Bronchial epithelial cell (primary cell): ENCODE data around the gene ADAMTSL5. TPM values are rescaled to one million over a fixed set of nuclear protein-coding genes. Genes with fewer than 3 reads are reported as not detected.

ENCODE experiments used
- DNase-seq: peaks from one replicate; pipeline ENCODE4 v3.0.0-alpha.2; 2010; ENCODE audit warnings: low read depth
- FAIRE-seq: peaks from 2 replicates; lab custom pipeline; 2011; peaks lifted over from hg19 to GRCh38; lab: Jason Lieb, UNC
- H3K27me3 ChIP-seq: 2 replicates; pipeline ENCODE4 v1.5.1; 2011; ENCODE audit warnings: low read length; ENCODE audit not compliant: control insufficient read depth, insufficient read depth
- H3K36me3 ChIP-seq: 2 replicates; pipeline ENCODE4 v1.5.1; 2011; ENCODE audit warnings: low read length; ENCODE audit not compliant: control insufficient read depth, insufficient read depth
- H3K4me3 ChIP-seq: 2 replicates; pipeline ENCODE4 v1.5.1; 2011; ENCODE audit warnings: mild to moderate bottlenecking, low read depth, low read length, control low read depth
- CTCF ChIP-seq: IDR thresholded peaks from 2 replicates; pipeline ENCODE4 v1.5.1; 2011; ENCODE audit warnings: mild to moderate bottlenecking, moderate library complexity, low read length, control low read depth, inconsistent platforms; ENCODE audit not compliant: insufficient read depth, severe bottlenecking
- total RNA-seq: library from RNA; depleted of rRNA; stranded (reverse); fragments of >200 nt; gene quantifications from 2 replicates; pipeline ENCODE4 v1.2.1, GENCODE V29; 2014

Gene ADAMTSL5
- total RNA-seq, 1 donor from 2014 or later: 1.8 TPM

- no peak for TF ChIP-seq CTCF
- no peak overlapping the region for H3K4me3 ChIP-seq
- DNase-seq (peak; percentile 44), FAIRE-seq (no peak)
- H3K27me3 ChIP-seq: no peaks in the 10 kb centered on the region
- no peaks in the 10 kb centered on the region for H3K36me3 ChIP-seq
Observed at GRCh38 chr19:1495799-1496713, 16.8 kb downstream of the ADAMTSL5 start.

GRCh38 chr19:1495051-1495798 lies 17.6 kb downstream of the ADAMTSL5 start:
- Histone ChIP-seq H3K27me3 (no peaks in the 10 kb centered on the region), H3K4me3 (no peak overlapping the region), H3K36me3 (no peaks in the 10 kb centered on the region)
- DNase-seq (no peak), FAIRE-seq (no peak)
- TF ChIP-seq CTCF: no peak

GRCh38 chr19:1494115-1494815 lies 18.6 kb downstream of the ADAMTSL5 start:
- TF ChIP-seq CTCF: no peak
- Histone ChIP-seq H3K36me3 (no peaks in the 10 kb centered on the region), H3K4me3 (no peak overlapping the region), H3K27me3 (no peaks in the 10 kb centered on the region)
- FAIRE-seq (no peak), DNase-seq (no peak)

DNA sequence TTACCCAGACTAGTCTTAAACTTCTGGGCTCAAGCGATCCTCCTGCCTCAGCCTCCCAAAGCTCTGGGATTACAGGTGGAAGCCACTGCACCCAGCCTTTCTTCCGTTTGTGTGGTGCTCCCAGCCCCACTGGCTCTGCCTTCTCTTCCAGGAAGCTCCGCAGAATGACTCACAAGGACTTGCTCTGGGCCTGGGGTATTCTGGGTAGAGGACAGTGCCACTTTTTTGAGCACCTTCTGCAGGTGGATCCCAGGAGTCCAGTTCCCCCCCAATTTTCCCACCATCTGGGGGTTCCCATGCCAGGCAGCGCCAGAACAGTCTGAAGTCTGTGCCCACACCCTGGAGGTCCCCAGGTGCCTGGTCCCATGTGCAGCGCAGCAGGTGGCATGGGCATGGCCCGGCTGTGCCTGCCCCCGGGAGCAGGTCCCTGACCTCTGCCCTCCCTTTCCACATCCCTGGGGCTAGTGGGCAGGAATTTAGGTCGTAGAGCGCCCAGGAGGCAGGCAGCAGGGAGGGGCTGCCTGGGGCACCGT lies 20.3 kb downstream of the ADAMTSL5 start:
- H3K4me3 ChIP-seq: no peak overlapping the region
- DNase-seq (no peak), FAIRE-seq (no peak)
- no peaks in the 10 kb centered on the region for H3K36me3 ChIP-seq
- H3K27me3 ChIP-seq: no peaks in the 10 kb centered on the region
- TF ChIP-seq CTCF: no peak

DNA sequence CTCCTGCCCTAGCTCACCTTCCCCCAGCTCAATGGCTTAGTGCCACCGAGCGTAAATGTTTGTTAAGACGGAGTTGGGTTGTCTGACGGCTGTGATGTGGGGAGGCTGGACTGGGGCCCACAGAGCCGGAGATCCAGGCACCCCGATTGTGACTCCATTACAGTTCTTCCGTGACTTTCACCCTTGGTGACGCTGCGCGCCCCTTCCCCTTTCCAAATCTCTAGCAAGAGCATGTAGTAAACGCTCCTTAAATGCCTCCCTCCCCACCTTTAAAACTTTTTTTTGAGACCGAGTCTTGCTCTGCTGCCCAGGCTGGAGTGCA lies 21.0 kb downstream of the ADAMTSL5 start:
- peak overlapping the region; percentile 63 for H3K4me3 ChIP-seq
- FAIRE-seq (no peak), DNase-seq (no peak)
- H3K27me3 ChIP-seq: no peaks in the 10 kb centered on the region
- H3K36me3 ChIP-seq: no peaks in the 10 kb centered on the region
- no peak for TF ChIP-seq CTCF
